Brain microvascular endothelial cell (primary cell): ENCODE results near the gene TADA3.

Source experiments
- DNase-seq: peaks from one replicate; pipeline ENCODE4 v3.0.0-alpha.2; 2020
- H3K27ac ChIP-seq: fragments of 250-450 bp; sonication (Bioruptor Pico); 2 replicates; pipeline ENCODE4 v1.5.1; 2020; ENCODE audit warnings: mild to moderate bottlenecking, moderate library complexity
- H3K27me3 ChIP-seq: fragments of 250-450 bp; sonication (Bioruptor Pico); replicated peaks from 2 replicates; pipeline ENCODE4 v1.5.1; 2020; ENCODE audit warnings: mild to moderate bottlenecking
- H3K36me3 ChIP-seq: fragments of 250-450 bp; sonication (Bioruptor Pico); replicated peaks from 2 replicates; pipeline ENCODE4 v1.5.1; 2020; ENCODE audit warnings: mild to moderate bottlenecking
- H3K4me3 ChIP-seq: 2 replicates; pipeline ENCODE4 v1.5.1; 2011; ENCODE audit warnings: low read depth, mild to moderate bottlenecking, control low read depth, low read length, moderate library complexity
- in situ Hi-C: cut with HindIII; loops from 2 replicates; pipeline ENCODE4 v1.10.0; 2017; ENCODE audit warnings: low sequenced_read_pairs, low pct_ligation_motif_present
- TF ChIP-seq, protein P1 (sequence below): IDR thresholded peaks from 2 replicates; pipeline ENCODE4 v1.5.1; 2011; ENCODE audit warnings: low read depth, mild to moderate bottlenecking, moderate library complexity, low read length, control low read depth, inconsistent platforms; ENCODE audit errors: missing control alignments

The TADA3 gene

GRCh38 chr3:9746330-9746729 lies 45.9 kb downstream of the TADA3 start:
- DNase-seq = peak; percentile 79
- peaks cover 67% of the 10 kb centered on the region for H3K36me3 ChIP-seq
- no peak overlapping the region for H3K4me3 ChIP-seq
- H3K27me3 ChIP-seq = no peaks in the 10 kb centered on the region
- H3K27ac ChIP-seq = no peak overlapping the region
- in situ Hi-C loops = no loop called here
- TF ChIP-seq, protein P1, sequence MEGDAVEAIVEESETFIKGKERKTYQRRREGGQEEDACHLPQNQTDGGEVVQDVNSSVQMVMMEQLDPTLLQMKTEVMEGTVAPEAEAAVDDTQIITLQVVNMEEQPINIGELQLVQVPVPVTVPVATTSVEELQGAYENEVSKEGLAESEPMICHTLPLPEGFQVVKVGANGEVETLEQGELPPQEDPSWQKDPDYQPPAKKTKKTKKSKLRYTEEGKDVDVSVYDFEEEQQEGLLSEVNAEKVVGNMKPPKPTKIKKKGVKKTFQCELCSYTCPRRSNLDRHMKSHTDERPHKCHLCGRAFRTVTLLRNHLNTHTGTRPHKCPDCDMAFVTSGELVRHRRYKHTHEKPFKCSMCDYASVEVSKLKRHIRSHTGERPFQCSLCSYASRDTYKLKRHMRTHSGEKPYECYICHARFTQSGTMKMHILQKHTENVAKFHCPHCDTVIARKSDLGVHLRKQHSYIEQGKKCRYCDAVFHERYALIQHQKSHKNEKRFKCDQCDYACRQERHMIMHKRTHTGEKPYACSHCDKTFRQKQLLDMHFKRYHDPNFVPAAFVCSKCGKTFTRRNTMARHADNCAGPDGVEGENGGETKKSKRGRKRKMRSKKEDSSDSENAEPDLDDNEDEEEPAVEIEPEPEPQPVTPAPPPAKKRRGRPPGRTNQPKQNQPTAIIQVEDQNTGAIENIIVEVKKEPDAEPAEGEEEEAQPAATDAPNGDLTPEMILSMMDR = no peak

DNA sequence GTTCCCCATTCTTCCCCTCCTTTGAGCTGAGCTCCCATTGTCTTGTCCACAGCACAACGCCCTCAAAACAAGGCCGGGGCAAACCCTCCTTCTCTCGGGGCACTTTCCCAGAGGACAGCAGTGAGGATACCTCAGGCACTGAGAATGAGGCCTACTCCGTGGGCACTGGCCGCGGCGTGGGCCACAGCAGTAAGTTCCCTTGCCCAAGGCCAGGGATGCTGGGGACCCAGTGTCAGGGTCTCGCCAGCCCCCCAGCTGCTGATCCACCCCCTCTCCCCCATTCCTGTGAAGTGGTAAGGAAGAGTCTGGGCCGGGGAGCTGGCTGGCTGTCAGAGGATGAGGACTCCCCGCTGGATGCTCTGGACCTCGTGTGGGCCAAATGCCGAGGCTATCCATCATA lies 46.8 kb downstream of the TADA3 start:
- Histone ChIP-seq H3K4me3 (no peak overlapping the region), H3K27ac (no peak overlapping the region), H3K36me3 (peaks cover 75% of the 10 kb centered on the region), H3K27me3 (no peaks in the 10 kb centered on the region)
- TF ChIP-seq, protein P1 = no peak
- in situ Hi-C loops = no loop called here
- no peak for DNase-seq

DNA sequence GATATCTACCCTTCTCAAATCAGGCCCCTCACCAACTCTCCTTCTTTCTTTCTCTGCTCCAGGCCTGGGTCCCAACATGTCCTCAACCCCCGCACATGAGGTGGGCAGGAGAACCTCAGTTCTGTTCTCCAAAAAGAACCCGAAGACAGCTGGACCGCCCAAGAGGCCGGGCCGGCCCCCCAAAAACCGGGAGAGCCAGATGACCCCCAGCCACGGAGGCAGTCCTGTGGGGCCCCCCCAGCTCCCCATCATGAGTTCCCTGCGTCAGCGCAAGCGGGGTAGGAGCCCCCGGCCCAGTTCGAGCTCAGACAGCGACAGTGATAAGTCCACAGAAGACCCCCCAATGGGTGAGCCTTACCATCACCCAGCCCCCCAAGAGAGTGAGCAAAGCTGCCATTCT lies 48.1 kb downstream of the TADA3 start:
- Histone ChIP-seq H3K36me3 (peaks cover 88% of the 10 kb centered on the region), H3K27ac (no peak overlapping the region), H3K27me3 (no peaks in the 10 kb centered on the region), H3K4me3 (no peak overlapping the region)
- TF ChIP-seq, protein P1 = no peak
- in situ Hi-C loops = no loop called here
- DNase-seq = no peak

DNA sequence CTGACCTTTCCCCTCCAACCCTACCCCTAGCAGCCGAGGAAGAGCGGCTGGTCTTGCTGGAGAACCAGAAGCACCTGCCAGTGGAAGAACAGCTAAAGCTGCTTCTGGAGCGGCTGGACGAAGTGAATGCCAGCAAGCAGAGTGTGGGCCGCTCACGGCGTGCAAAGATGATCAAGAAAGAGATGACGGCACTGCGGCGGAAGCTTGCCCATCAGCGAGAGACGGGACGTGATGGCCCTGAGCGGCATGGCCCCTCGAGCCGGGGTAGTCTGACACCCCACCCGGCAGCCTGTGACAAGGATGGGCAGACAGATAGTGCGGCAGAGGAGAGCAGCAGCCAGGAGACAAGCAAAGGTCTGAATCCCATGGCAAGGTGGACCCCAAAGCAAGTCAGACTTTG lies 48.7 kb downstream of the TADA3 start:
- TF ChIP-seq, protein P1 = no peak
- in situ Hi-C loops = no loop called here
- Histone ChIP-seq H3K36me3 (peaks cover 91% of the 10 kb centered on the region), H3K4me3 (no peak overlapping the region), H3K27ac (no peak overlapping the region), H3K27me3 (no peaks in the 10 kb centered on the region)
- no peak for DNase-seq

DNA sequence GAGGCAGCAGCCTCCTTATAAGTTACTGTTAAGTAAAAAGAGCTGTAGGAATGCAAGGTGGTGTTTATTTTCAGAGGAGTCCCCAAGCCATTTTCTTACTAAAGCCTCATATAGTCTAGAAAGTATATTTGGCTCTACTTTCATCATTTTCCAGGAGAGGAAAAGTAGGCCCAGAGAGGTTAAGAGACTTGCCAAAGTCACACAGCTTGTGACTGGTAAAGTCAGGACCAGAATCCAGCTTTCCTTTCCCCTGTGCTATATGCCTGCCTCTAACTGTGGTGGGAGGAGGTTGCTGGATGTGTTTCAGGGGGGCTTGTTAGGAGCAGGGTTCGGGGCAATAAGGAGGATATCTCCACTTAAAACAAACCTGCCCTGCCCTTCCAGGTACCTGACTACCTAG lies 49.7 kb downstream of the TADA3 start:
- Histone ChIP-seq H3K36me3 (peaks cover 96% of the 10 kb centered on the region), H3K27me3 (no peaks in the 10 kb centered on the region), H3K4me3 (no peak overlapping the region), H3K27ac (no peak overlapping the region)
- in situ Hi-C loops = no loop called here
- DNase-seq = no peak
- TF ChIP-seq, protein P1 = no peak

- no peak for DNase-seq
- in situ Hi-C loops = no loop called here
- TF ChIP-seq, protein P1 = no peak
- Histone ChIP-seq H3K4me3 (no peak overlapping the region), H3K36me3 (peaks cover 90% of the 10 kb centered on the region), H3K27ac (no peak overlapping the region), H3K27me3 (no peaks in the 10 kb centered on the region)
Measured at GRCh38 chr3:9739181-9739580, 53.1 kb downstream of the TADA3 start.
